Measurements from ENCODE around the gene RPS16.

- peak in 1 of 3 experiments; percentile 8 for TF ChIP-seq CTCF (IDR thresholded peaks at IDR 0.05)
- TF ChIP-seq POLR2A (IDR thresholded peaks at IDR 0.05): peak in 1 of 2 donors; percentile 15
- TF ChIP-seq POLR2AphosphoS5 (IDR thresholded peaks at IDR 0.05; ENCODE audit: insufficient read depth in 1 of 2, low read depth in 1 of 2): peak in 1 of 2 donors; percentile 61
Observed at GRCh38 chr19:39401549-39402345, 34.0 kb downstream of the RPS16 start.

Measured in vagina (tissue), 2 donors.